NCI-H460 (cell line): ENCODE results near the gene NR2F2. TPM values are rescaled to one million over a fixed set of nuclear protein-coding genes. Genes with fewer than 3 reads are reported as not detected.
"Not testable (repeated sequence)": the region's sequence is repeated elsewhere in the genome, so short reads cannot be mapped to it uniquely, and the experiment has no call there.

Source experiments
- DNase-seq: peaks from one replicate; pipeline ENCODE4 v3.0.0-alpha.2; 2016; ENCODE audit warnings: low read depth; ENCODE audit errors: extremely low read depth
- total RNA-seq: library from RNA; depleted of rRNA; stranded (reverse); fragments of >200 nt; shearing (Covaris generic); gene quantifications from 2 replicates; pipeline ENCODE4 v1.2.3, GENCODE V29; 2014

NR2F2 gene
- total RNA-seq, 1 experiment from 2014 or later: 6.4 TPM

DNA sequence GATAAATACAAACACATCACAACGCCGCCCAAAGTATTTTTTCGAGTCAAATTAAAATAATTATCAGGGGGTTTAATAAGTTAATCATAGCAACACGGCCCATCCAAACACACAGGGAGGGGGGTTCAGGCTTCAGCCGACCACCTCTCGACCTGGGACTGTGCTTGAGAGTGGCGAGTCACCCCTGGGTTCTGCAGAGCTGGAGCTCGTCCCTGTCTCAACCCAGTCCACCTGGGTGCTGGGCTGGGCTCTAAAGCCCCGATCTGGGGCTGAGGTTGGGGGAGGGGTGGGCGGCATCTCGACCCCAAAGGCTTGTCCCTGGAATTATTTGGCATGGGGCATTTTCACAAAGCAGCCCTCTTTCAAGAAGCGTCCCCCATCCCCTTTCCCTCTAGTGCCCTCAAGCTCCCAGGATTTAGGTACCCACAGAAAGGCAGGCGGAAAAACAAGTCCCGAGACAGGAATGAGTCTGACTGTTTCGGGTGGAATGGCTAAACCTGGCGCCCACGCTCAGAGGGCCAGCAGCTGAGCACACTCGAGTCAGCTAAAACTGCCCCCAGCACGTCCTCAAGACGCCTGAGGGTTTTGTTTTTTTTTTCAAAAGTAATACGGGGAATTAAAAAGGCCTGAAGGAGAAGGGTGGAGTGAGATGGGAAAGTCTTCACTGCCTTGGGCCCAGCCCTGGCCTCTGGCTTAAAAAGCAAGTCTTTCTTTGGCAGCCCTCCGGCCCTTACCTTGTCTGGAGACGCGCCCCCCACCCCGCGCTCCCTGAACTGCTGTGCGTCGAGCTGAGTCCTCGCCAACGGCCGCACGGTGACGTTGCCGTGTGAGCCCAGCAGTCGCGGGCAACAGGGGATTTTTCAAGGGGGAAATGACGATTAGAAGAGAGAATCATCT, 32.5 kb downstream of the NR2F2 start:
- no peak for DNase-seq

DNA sequence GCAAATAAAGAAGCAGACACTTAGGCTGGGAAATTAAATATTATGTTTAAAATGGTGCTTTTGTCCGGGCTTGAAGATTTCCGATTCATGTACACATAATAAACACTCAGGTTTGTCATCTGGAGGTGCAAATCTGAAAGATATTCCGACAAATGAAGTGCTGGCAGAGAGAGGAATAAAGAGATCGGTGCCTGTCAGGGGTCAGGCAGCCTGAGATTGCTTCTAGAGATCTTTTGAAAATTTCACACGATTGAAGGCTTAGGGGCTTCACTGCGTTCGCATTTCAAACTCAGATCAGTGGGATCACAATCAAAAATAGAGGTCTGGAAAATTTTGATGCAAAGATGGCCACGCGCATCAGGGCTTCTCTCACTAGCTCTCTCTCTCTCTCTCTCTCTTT, 33.2 kb downstream of the NR2F2 start:
- no peak for DNase-seq

DNA sequence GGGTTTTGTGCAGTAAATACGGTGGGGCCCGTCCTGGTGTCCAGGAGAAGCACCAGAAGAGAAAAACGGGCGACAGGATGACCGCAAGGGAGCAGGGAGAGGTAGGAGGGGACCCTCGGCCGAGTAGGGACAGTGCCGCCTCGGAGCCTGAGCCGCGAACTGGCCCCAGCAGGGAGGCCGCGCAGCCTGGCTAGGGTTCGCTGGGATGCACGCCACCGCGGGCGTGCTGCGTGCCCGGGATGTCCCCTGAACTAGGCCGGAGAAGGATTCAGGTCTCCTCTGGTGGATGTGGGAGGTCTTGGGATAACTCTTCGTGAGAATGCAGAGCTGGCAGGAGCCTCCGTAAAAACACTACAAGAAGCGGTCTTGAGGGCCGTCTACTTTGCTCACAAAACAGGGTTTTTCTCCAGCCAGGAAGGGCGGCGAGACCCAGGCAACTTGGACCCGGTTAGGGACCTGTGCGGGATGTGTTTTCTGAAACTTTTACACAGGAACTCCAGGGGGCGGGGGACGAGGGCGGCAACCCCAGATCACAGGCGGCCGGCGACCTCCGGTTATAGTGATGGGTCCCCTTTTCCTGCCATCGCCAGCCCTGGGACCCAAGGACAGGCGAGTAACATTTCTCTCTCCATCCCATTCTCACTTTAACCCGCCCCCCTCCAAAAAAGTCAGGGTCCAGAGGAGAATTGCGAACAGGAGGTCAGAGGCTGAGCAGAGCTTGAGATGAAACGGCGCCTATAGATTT, 35.5 kb downstream of the NR2F2 start:
- no peak for DNase-seq

DNA sequence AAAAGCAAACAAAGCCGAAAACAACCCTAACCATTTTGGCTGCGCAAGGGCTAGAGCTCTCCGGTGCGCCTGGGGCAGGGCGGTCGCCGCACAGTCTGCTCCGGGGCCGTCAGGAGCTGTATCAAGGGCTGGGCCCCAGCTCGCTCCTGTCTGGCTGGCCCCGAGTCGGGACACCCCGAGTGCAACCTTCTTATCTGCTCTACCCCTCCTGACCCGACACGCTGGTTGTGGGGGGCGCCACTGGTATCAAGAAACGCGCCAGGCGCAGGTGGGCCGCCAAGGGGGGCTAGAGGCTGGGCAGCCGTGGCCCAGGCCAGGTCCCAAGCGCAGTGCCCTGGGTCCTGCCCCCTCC, 36.0 kb downstream of the NR2F2 start:
- no peak for DNase-seq

DNA sequence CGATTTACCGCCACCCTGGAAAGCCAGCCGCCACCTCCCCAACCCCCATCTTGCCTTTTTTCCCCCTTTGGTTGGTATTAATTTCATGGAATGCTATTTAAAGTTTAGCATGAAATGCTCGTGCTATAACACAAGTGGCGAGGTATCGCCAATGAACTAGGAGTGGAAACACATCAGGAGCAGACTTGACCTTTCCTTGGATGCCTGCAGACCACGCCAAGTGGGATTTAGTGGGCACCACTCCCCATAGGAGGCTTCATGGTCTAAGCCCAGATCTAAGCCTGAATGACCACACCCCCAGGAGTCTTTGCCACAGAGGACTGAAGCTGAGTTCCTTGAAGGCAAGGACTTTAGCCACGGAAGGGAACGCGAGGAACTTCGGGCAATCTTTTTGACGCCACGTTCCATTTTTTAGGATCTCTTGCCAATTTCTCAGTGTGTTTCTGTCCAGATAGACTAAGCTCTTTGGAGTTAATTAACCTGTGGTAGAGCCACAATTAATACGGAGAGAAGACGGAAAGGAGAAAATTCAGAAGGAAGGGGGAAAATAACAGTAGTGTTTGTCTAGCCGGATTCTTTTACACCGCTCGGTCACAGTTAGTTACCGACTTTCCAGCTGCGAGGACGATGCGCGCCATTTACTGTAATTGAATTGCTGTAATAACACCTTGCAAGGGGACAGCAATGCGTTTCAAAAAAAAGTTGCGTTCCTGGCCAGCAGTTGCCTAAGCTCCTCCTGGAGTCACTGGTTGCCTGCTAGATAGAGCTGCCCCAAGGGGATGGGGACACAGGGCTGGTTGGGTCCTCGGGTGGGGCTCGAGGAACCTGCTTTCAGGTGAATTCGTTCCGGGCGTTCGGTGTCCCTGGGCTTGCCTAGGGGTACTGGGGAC, 37.1 kb downstream of the NR2F2 start:
- no peak for DNase-seq

DNA sequence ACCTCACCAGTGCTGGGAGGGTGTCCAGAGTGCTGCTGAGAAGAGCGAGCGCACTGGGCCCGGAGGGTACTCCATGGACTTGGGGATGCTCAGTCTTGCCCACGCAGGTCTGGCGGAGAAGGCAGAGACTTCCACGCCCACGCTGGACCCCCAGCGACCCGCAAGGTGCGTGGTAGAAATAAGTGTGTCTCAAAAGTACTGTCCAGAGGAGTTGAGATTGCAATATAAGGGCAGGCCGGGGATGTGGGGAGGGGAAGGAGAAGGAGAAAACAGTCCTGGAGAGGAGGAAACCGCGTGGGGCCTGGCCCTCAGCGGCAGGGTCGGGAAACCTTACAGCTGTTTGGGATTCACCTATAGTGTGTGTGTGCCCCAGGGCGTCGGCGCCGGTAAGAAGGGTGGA, 38.9 kb downstream of the NR2F2 start:
- no peak for DNase-seq

DNA sequence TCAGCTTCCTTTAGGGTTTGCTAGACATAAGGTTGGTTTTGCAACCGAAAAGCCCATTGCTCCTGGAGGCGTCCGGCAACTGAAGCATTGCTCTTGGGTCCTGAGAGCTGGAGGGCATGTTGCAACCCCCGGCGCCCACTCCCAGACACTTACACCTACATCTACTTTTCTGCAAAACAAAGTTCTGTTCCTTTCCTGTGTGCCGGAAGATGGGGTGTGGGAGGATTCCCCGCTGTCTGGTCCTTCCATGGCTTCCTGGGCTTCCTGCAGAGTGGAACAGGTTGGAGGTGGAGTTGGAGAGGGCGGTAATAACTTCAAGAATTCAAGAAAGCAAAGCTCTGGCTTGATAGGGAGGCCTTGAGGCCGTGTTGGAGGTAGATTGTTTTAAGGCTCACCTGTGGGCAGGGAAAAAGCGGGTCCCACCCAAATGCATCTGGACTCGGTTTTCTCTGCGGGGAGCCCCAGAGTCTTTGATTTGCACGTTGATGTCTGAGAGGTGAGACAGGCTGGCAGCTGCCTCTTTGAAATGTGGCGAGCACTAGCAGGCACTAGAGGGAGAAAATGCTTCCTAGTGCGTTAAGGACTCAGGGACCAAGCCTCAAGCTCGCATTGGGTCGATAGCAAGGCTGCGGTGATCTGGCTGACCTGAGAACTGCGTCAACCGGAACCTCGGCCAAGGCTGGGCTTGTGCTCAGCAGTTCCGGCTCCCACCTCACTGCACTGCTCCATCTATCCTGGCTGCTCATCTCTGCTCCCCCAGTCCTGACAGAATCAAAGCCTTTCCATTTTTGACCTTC, 39.5 kb downstream of the NR2F2 start:
- DNase-seq: no peak

DNA sequence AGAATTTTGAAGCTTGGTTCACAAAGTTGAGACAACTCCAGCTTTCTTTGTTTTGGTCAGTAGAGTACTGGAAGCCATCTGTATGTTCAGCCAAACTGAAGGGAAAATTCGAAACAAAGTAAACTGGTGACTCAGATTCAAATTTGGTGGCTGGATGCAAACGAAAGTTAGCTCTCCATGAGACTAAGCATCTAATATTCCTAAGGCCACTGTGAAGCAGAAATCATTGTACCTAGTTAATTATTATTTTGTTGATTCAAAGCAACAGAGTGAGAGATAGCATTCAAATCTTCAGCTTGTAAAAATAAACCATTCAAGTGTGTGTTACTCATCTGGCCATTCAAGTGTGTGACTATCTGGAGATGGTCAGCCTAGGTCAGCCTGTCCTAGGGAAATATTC, 42.1 kb downstream of the NR2F2 start:
- no peak for DNase-seq

DNA sequence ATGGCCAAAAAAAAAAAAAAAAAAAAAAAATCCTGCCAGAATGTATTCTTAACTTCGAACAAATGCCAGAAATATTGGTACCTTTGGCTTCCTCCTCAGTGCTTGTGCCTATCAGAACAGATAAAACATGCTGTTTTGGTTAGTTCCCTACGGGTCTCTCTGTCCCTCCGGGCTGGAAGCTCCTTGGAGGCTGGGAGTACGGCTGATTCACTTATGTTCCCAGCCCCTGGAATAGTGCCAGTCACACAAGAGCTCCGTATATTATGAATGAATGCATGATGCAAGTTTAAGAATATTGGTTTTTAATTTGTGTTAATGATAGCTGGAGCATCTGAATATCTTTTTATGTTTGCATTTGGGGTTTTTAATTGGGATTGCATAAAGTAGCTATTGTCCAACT, 44.0 kb downstream of the NR2F2 start:
- no peak for DNase-seq

DNA sequence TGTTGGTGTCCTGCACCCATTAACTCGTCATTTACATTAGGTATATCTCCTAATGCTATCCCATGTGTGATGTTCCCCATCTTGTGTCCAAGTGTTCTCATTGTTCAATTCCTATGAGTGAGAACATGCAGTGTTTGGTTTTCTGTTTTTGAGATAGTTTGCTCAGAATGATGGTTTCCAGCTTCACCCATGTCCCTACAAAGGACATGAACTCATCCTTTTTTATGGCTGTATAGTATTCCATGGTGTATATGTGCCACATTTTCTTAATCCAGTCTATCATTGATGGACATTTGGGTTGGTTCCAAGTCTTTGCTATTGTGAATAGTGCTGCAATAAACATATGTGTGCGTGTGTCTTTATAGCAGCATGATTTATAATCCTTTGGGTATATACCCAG, 49.1 kb downstream of the NR2F2 start:
- DNase-seq: not testable (repeated sequence)

DNA sequence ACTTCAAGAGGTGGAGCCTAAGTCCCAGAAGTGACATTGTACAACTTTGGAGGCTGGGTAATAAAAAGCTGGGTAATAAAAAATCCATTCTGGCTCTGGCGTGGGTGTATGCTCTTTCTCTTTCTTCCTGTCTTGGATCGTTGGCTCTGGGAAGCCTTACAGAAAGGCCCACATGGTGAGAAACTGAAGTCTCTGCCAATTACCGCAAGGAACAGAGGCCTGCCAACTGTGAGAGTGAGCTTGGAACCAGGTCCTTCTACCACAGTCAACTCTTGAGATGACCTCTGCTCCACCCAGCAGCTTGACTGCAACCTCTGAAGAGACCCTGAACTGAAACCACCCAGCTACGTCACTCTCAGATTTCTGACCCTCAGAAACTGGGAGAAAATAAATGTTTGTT, 51.0 kb downstream of the NR2F2 start:
- DNase-seq: no peak

DNA sequence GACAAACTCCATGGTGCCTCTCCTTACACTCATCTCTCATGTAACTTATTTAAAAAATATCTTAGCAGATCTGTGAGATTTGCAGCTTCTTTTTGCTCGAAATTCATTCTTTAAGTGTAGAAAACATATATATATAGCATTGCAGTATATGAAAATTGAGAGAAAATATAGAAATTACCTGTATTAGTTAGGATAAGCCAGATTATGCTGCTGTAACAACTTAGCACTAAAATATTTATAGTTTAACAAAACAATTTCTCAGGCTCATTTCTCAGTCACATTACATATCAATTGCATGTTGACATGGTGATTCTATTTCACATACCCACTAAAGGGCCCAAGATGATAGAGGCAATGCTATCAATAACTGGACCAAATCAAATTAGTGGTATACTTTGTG, 54.7 kb downstream of the NR2F2 start:
- no peak for DNase-seq

DNA sequence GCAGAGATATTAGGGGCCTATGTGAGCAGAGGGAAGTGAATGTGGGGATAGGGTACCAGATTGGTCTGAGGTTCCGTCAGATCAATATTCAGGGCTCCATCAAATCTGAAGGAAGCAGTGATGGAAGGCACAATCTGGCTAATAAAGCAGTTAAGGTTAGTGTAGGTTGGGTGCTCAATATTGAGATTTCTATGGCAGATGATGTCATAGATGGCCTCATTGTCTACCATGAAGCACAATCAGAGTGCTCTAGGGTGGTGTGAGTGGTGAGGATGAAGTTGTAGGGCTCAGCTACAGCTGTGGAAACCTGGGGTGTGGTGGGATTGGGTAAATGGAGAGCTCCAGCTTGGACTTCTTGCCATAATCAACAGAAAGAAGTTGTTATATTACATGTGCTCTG, 58.2 kb downstream of the NR2F2 start:
- no peak for DNase-seq
